GM15510 (cell line): ENCODE measurements around the gene AP5Z1.

Experiments used
- POLR2A ChIP-seq: IDR thresholded peaks from 3 replicates; pipeline ENCODE4 v1.6.1; 2011; ENCODE audit warnings: borderline replicate concordance; ENCODE audit not compliant: insufficient read length; ENCODE audit errors: extremely low read depth

Gene AP5Z1

GRCh38 chr7:4770886-4771285 lies 4.5 kb upstream of the AP5Z1 start:
- no peak for TF ChIP-seq POLR2A

DNA sequence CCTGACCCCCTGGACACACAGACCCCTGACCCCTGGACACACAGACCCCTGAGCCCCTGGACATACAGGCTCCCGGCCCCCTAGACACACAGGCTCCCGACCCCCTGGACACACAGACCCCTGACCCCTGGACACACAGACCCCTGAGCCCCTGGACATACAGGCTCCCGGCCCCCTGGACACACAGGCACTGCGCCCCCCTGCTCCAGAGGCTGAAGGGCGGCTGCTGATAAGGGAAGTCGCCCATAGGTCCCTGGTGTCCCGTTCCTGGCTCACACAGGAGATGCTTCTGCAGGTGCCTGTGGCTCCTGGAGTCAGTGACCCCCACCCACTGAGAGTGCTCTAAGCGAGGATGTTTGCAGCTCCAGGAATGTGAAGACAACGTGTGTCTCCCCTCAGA lies 3.7 kb upstream of the AP5Z1 start:
- no peak for TF ChIP-seq POLR2A

- TF ChIP-seq POLR2A, result no peak
These were observed 3.1 kb upstream of the AP5Z1 start for GRCh38 chr7:4772306-4772705.

DNA sequence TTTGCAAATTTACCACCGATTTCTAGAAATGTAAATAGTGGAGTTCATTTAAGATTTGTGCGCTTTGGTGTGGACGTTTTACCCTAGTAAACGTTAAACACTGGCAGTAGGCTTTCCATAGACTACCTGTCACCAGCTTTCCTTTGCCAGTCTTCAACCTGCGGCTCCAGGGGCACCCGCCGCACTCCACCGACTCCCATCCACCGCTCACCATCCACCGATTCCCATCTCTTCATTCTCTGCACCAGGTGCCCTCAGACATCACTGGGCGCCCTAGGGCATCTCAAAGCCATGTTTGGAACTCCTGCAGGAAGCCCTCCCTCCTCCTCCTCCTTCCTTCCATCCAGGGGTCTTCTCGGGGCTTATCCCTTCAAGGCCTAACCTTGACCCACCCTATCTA lies 1.4 kb upstream of the AP5Z1 start:
- no peak for TF ChIP-seq POLR2A

DNA sequence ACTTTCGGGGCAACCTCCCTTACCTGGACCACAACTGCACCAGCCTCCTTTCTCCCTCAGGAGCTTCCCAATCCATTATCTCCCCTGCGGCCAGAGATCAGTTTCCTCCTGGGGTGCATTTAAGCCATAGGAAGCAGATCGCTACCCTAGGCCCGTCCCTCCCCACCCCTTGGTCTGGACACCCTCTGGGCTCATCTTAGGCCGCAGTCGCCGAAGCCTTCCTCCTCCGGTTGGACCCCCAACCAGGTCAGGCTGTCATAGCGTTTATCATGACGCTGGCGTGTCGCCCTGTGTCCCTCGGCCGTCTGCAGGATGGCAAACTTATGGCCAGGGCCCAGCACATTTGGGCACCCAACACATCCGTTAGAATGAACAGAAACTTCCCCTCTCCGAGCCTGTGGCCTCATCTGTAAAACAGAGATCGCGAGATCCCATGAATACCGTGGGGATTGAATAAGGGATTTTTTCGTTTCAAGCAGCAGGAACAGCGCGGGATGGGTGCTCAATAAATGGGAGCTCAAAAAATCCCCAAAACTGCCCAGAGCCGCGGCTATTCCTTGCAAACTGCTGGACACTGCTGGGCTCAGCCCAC lies 669 bp upstream of the AP5Z1 start:
- TF ChIP-seq POLR2A, result no peak

- no peak for TF ChIP-seq POLR2A
These were observed 613 bp downstream of the AP5Z1 start for GRCh38 chr7:4775848-4776623.

DNA sequence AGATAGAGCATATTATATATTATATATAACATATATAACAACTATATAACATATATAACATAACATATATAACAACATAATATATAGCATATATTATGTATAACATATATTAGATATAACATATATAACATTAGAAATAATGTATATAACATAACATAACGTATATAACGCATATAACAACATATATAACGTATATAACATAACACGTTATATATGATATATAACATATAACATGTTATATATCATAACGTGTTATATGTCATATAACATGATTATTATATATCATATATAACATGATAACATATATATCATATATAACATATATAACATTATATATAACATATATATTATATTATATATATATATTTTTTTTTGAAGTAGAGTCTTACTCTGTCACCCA lies 3.7 kb downstream of the AP5Z1 start:
- no peak for TF ChIP-seq POLR2A

DNA sequence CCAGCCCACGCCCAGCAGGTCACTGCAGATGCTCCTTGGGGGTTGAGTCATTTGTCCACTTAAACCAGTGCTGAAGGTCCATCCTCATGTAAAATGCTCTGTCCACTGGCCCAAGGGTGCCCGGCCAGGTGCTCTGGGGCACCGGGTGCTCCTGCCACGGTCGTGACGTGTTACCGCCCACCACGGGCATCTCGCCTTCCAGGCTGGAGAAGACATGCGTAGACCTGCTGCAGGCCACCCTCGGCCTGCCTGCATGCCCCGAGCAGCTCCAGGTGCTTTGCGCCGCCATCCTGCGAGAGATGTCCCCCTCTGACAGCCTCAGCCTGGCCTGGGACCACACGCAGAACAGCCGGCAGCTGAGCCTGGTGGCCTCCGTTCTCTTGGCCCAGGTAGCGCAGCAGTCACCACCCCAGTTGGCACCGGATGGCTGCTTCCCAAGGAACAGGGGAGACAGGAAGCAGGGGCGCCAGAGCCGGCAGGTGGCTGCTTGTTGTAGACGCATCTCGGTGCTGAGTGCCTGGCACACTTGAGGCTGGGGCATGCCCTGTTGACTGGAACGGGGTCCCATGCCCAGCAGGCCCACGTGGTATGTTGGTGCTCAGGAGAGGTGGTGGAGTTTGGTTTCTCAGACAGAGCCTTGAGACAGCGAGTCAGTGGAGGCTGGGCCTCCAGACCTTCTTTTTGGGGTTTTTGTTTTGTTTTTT lies 6.1 kb downstream of the AP5Z1 start:
- no peak for TF ChIP-seq POLR2A

DNA sequence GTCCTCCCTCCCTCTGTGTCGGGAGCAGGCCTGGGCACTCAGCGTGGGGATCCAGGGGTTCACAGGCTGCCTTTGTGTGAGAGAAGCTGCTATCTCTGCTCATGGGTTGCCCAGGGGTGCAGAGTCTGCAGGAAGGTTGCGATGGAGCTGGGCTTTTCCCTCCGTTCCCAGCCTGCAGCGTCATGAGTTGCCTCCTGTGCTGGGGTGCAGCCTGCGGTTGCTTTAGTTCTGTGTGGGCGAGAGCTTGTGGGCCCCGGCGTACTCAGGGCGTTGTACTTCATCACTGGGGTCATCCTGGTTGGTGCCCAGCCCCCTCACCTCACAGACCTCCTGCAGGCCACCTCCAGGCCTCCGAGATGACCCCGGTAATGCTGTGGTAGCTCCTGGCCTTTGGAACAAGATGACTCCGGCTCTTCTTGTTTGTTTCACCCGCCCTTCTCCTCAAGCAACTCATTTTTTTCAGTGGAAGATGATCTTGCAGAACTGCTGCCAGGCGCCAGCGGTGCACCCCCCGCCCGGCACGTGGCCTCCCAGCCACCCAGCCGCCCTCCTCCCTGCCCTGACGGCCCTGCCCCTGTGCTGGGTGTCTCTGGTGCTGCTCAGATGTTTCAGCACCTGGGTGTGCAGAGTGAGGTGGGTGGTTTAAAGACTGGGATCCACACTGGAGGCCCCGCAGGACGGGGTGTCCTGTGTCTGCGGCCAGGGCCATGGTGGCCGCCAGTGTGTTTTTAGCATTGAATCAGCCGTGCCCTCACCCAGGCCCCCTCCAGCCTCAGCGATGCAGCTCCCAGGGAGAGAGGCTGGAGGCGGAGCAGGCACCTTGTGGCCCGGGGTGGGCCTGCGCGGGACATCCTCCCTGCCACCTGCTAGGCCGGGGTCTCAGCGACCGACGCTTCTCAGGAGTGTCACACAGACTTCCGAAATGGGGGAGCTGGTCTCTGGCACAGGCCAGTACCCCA lies 7.2 kb downstream of the AP5Z1 start:
- TF ChIP-seq POLR2A, result no peak

DNA sequence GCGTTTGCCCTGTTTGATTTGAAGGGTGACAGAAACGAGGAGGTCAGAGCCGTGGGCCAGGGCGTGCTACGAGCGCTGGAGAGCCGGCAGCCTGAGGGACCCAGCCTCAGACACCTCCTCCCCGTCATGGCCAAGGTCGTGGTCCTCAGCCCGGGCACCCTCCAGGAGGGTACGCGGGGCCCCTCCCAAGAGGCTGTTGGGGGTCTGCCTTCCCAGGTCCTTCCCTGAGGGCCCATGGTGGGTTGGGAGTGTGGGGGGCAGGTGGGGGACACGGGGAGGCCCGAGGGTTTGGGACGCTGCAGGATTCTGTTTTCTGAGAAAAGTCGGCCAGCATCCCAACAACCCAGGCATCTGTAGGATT lies 7.8 kb downstream of the AP5Z1 start:
- no peak for TF ChIP-seq POLR2A

DNA sequence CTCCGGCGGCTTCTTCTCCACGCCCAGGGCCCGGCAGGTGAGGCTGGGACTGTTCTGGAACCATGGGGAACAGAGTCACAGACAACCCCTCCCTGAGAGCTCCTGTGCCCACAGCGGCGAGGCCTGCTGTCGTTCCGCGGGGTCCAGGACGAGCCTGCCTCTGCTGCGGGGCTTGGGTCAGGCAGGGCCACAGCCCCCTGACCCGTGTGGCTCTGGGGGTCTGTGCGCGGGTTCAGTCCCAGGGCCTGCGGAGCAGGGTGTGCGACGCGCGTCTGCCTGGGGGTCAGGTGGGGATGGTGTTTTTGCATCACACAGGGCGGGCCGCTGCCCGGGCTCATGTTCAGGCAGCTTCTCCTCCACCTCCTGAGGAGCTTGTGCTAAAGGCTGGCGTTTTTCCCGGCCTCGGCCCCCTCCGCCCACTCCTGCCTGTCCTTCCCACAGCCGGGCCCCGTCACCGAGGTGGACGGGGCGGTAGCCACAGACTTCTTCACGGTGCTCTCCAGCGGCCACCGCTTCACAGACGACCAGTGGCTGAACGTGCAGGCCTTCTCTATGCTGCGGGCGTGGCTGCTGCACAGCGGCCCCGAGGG lies 8.4 kb downstream of the AP5Z1 start:
- no peak for TF ChIP-seq POLR2A

DNA sequence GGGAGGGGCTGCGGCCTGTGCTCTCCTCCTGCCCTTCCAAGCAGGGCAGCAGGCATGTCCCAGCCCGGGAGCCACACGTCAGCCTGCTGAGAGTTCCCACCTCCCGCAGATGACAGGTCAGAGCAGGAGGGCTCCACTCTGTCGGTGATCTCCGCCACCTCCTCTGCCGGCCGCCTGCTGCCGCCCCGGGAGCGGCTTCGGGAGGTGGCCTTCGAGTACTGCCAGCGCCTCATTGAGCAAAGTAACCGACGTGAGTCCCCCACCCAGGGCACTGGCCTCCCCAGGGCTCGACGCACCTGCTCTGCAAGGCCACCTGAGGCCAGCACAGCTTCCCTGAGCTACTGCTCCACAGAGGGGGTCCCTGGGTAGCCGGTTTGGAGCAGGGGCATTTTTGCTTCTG lies 9.4 kb downstream of the AP5Z1 start:
- no peak for TF ChIP-seq POLR2A

- no peak for TF ChIP-seq POLR2A
These were observed 9.9 kb downstream of the AP5Z1 start for GRCh38 chr7:4785371-4785770.

- no peak for TF ChIP-seq POLR2A
These were observed 10.6 kb downstream of the AP5Z1 start for GRCh38 chr7:4786015-4786414.

- no peak for TF ChIP-seq POLR2A
These were observed 12.1 kb downstream of the AP5Z1 start for GRCh38 chr7:4787541-4787940.

GRCh38 chr7:4787947-4788626 lies 12.7 kb downstream of the AP5Z1 start:
- no peak for TF ChIP-seq POLR2A
